CD4-positive, alpha-beta memory T cell (primary cell): ENCODE measurements around the gene SORCS3. TPM values are rescaled to one million over a fixed set of nuclear protein-coding genes. Genes with fewer than 3 reads are reported as not detected.

ENCODE experiments used
- CTCF ChIA-PET: fragments of 350-600 bp; sonication (Branson Sonifier 250); formaldehyde crosslinking; loops from one replicate; lab custom pipeline; 2021; ENCODE audit warnings: inconsistent platforms; ENCODE audit not compliant: partially characterized antibody; lab: Charles Lee
- POLR2A ChIA-PET: fragments of 350-600 bp; sonication (Branson Sonifier 250); formaldehyde crosslinking; loops from one replicate; lab custom pipeline; 2021; ENCODE audit not compliant: partially characterized antibody; lab: Charles Lee
- DNase-seq, 5 donors: peaks; one replicate each; pipeline versions ENCODE4 v3.0.0 to v3.0.0-alpha.2; 2020 to 2022; ENCODE audit warnings: mixed read lengths in 1 of 5
- H3K27ac ChIP-seq: one replicate; pipeline ENCODE4 v1.7.0; 2013; ENCODE audit warnings: low read depth, low read length
- H3K27me3 ChIP-seq: 2 replicates; pipeline ENCODE4 v1.7.0; 2013; ENCODE audit warnings: mild to moderate bottlenecking, low read length, moderate library complexity; ENCODE audit not compliant: insufficient read depth
- H3K36me3 ChIP-seq: 2 replicates; pipeline ENCODE4 v1.7.0; 2013; ENCODE audit warnings: mild to moderate bottlenecking, low read length, moderate library complexity; ENCODE audit not compliant: insufficient read depth
- H3K4me1 ChIP-seq: 2 replicates; pipeline ENCODE4 v1.7.0; 2013; ENCODE audit warnings: mild to moderate bottlenecking, low read length, moderate library complexity; ENCODE audit not compliant: insufficient read depth
- H3K4me3 ChIP-seq, 2 donors: one replicate each; pipeline ENCODE4 v1.7.0; 2013; ENCODE audit warnings: low read length in 2 of 2, mild to moderate bottlenecking in 1 of 2
- H3K9me3 ChIP-seq, 2 donors: one replicate each; pipeline ENCODE4 v1.7.0; 2013; ENCODE audit warnings: low read length in 2 of 2, control low read depth in 1 of 2; ENCODE audit not compliant: control insufficient read depth in 1 of 2
- H3K27ac Mint-ChIP-seq, 7 donors: one replicate each; pipeline ENCODE4 v1.8.0; 2020 to 2021; ENCODE audit warnings: mixed read lengths in 7 of 7, mild to moderate bottlenecking in 6 of 7, inconsistent platforms in 3 of 7, moderate library complexity in 3 of 7
- H3K27me3 Mint-ChIP-seq, 2 donors: one replicate each; pipeline ENCODE4 v1.8.0; 2020 to 2021; ENCODE audit warnings: mixed read lengths in 2 of 2
- H3K36me3 Mint-ChIP-seq, 2 donors: one replicate each; pipeline ENCODE4 v1.8.0; 2020 to 2021; ENCODE audit warnings: mixed read lengths in 2 of 2, inconsistent platforms in 1 of 2, mild to moderate bottlenecking in 1 of 2
- H3K4me1 Mint-ChIP-seq, 4 donors: one replicate each; pipeline ENCODE4 v1.8.0; 2020 to 2021; ENCODE audit warnings: mixed read lengths in 4 of 4, mild to moderate bottlenecking in 1 of 4
- H3K4me3 Mint-ChIP-seq, 8 donors: one replicate each; pipeline ENCODE4 v1.8.0; 2020 to 2021; ENCODE audit warnings: mixed read lengths in 8 of 8, mild to moderate bottlenecking in 7 of 8, moderate library complexity in 6 of 8, inconsistent platforms in 3 of 8
- H3K9me3 Mint-ChIP-seq, 8 donors: one replicate each; pipeline ENCODE4 v1.8.0; 2020 to 2021; ENCODE audit warnings: mixed read lengths in 8 of 8, mild to moderate bottlenecking in 5 of 8, inconsistent platforms in 3 of 8, moderate library complexity in 1 of 8
- intact Hi-C: fragments of 100-400 bp; cut with micrococcal nuclease; formaldehyde crosslinking; loops from one replicate; pipeline ENCODE4 v1.15.1; 2023
- polyA plus RNA-seq, 2 donors: library from polyadenylated mRNA; unstranded; fragments of 300-500 nt; fragmentation: Illumina TruSeq; gene quantifications; one replicate each; pipeline ENCODE4 v1.2.3, GENCODE V29; 2021
- total RNA-seq, 2 experiments: library from RNA; stranded (reverse); gene quantifications; one replicate each; pipeline ENCODE4 v1.2.3, GENCODE V29; 2021

Gene SORCS3
- total and polyA plus RNA-seq, 4 experiments from 2014 or later = 0.06 to 0.21 TPM; not detected in 2

- H3K9me3 Mint-ChIP-seq = peaks cover 0 to 3% (median 0%) of the 10 kb centered on the region in 8 donors
- Histone ChIP-seq H3K4me3 (no peak overlapping the region), H3K27me3 (peaks cover 9% of the 10 kb centered on the region), H3K27ac (no peak overlapping the region), H3K9me3 (no peaks in the 10 kb centered on the region), H3K36me3 (no peaks in the 10 kb centered on the region), H3K4me1 (no peaks in the 10 kb centered on the region)
- intact Hi-C loops = no loop called here
- POLR2A ChIA-PET = no interaction called here
- CTCF ChIA-PET = no interaction called here
- H3K4me1 Mint-ChIP-seq = peaks cover 0 to 10% (median 6%) of the 10 kb centered on the region in 4 donors
- H3K27me3 Mint-ChIP-seq = peaks cover 45 to 58% of the 10 kb centered on the region in 2 donors
- no peak overlapping the region for H3K27ac Mint-ChIP-seq
- H3K4me3 Mint-ChIP-seq = peak overlapping the region in 2 of 8 donors; percentile 17 to 37
- no peak for DNase-seq
- H3K36me3 Mint-ChIP-seq = peaks cover 0 to 4% of the 10 kb centered on the region in 2 donors
Observed at GRCh38 chr10:104638861-104639589, 2.1 kb upstream of the SORCS3 start.

DNA sequence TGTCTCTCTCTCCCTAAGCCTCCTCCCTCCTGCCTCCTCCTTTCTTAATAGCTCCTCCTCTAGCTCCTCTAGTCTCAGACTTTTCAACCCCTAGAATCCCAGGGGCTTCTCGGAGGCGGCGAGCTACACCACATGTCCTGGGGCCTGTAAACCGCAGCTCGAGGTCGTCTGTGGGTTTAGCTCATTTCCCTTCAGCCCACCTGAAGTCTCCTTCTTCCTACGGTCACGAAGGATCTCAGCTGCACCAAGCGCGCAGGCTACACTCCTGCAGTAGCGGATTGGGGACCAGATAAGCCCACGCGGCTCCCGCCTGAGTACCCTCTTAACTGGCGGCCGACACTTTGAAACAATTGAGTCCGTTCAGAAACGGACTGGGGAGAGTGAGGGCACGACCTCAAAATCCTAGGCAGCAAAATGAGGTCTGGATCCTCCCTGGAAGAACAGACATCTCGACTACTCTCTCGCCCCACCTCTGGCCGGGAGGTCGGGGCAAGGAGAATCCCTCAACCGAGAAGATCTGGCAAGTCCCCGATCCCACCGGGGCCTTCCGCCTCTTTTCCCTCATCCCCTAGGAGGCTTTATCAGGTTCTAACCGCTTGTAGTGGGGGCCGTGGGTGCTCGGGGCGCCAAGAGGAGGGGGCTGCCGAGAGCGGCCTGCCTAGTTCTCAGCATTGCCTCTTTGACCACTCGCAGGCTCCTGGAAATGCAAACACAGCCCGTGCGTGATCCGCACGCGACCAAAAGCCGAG, 1.3 kb upstream of the SORCS3 start:
- Histone ChIP-seq H3K9me3 (no peaks in the 10 kb centered on the region), H3K27me3 (peaks cover 9% of the 10 kb centered on the region), H3K4me3 (no peak overlapping the region), H3K27ac (no peak overlapping the region), H3K36me3 (no peaks in the 10 kb centered on the region), H3K4me1 (no peaks in the 10 kb centered on the region)
- Mint-ChIP-seq H3K9me3 (peaks cover 0 to 3% (median 0%) of the 10 kb centered on the region in 8 donors), H3K27ac (no peak overlapping the region), H3K4me3 (peak overlapping the region in 1 of 8 donors; percentile 37), H3K36me3 (peaks cover 0 to 4% of the 10 kb centered on the region in 2 donors), H3K27me3 (peaks cover 45 to 61% of the 10 kb centered on the region in 2 donors), H3K4me1 (peaks cover 0 to 10% (median 6%) of the 10 kb centered on the region in 4 donors)
- CTCF ChIA-PET = no interaction called here
- POLR2A ChIA-PET = no interaction called here
- intact Hi-C loops = no loop called here
- no peak for DNase-seq

DNA sequence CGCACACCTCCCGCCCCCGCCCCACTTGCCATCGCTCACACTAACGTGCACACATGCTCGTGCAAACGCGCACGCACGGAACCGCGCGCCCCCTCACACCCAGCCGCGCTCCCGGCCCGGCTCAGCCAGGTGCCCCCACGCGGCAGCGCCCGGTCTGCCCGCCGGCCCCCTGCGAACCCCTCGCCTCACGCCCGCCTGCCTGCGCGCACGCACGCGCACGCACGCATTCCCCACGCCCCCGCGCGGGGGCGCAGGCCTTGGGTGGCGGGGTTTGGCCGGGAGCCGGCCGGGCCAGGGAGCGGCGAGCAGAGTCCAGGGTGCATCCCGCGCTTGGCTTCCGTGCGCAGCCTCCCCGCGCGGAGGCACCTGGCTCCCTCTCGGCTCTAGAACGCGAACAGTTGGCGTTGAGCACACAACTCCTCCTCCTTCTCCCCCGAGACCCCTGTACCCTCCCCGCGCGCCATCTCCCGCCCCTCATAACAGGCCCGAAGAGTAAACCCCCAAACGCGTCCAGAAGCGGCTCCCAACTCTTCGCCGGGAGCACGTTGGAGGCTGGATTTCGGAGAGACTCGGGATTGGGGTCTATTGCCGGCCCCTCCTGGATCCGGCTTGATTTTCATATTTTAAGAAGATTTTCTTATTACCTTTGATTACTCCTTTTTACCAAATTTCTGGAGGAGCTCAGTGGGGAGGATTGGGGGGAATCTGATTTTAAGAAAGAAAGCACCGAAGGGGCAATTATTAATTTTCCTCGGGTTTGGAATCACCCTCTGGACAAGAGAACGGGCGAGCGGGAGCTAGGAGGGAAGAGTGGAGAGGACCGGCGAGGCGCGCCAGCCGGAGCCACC, 527 bp upstream of the SORCS3 start:
- DNase-seq = no peak
- peaks cover 0 to 3% (median 0%) of the 10 kb centered on the region in 8 donors for H3K9me3 Mint-ChIP-seq
- H3K27me3 Mint-ChIP-seq = peaks cover 43 to 63% of the 10 kb centered on the region in 2 donors
- no peaks in the 10 kb centered on the region for H3K36me3 ChIP-seq
- H3K9me3 ChIP-seq = no peaks in the 10 kb centered on the region
- peaks cover 0 to 4% of the 10 kb centered on the region in 2 donors for H3K36me3 Mint-ChIP-seq
- intact Hi-C loops = no loop called here
- no peak overlapping the region for H3K27ac Mint-ChIP-seq
- no peaks in the 10 kb centered on the region for H3K4me1 ChIP-seq
- no peak overlapping the region for H3K4me3 ChIP-seq
- peaks cover 9% of the 10 kb centered on the region for H3K27me3 ChIP-seq
- ChIA-PET CTCF (no interaction called here), POLR2A (no interaction called here)
- H3K27ac ChIP-seq = no peak overlapping the region
- peak overlapping the region in 2 of 8 donors; percentile 26 to 38 for H3K4me3 Mint-ChIP-seq
- peaks cover 0 to 10% (median 6%) of the 10 kb centered on the region in 4 donors for H3K4me1 Mint-ChIP-seq

- peaks cover 0 to 4% of the 10 kb centered on the region in 2 donors for H3K36me3 Mint-ChIP-seq
- no peaks in the 10 kb centered on the region for H3K4me1 ChIP-seq
- intact Hi-C loops = no loop called here
- H3K4me3 Mint-ChIP-seq = no peak overlapping the region
- H3K27me3 Mint-ChIP-seq = peaks cover 41 to 64% of the 10 kb centered on the region in 2 donors
- H3K36me3 ChIP-seq = no peaks in the 10 kb centered on the region
- POLR2A ChIA-PET = no interaction called here
- H3K9me3 Mint-ChIP-seq = peaks cover 0 to 3% (median 0%) of the 10 kb centered on the region in 8 donors
- H3K4me1 Mint-ChIP-seq = peaks cover 0 to 10% (median 6%) of the 10 kb centered on the region in 4 donors
- DNase-seq = no peak
- no peak overlapping the region for H3K4me3 ChIP-seq
- H3K9me3 ChIP-seq = no peaks in the 10 kb centered on the region
- H3K27ac ChIP-seq = no peak overlapping the region
- peaks cover 9% of the 10 kb centered on the region for H3K27me3 ChIP-seq
- H3K27ac Mint-ChIP-seq = no peak overlapping the region
- CTCF ChIA-PET = no interaction called here
Observed at GRCh38 chr10:104641937-104642657, 1.0 kb downstream of the SORCS3 start.

- H3K27me3 ChIP-seq = peaks cover 9% of the 10 kb centered on the region
- H3K27me3 Mint-ChIP-seq = peaks cover 37 to 60% of the 10 kb centered on the region in 2 donors
- no peak overlapping the region for H3K27ac ChIP-seq
- peak overlapping the region in 2 of 8 donors; percentile 21 to 26 for H3K4me3 Mint-ChIP-seq
- peaks cover 0 to 9% (median 6%) of the 10 kb centered on the region in 4 donors for H3K4me1 Mint-ChIP-seq
- ChIA-PET CTCF (no interaction called here), POLR2A (no interaction called here)
- no peak overlapping the region for H3K4me3 ChIP-seq
- intact Hi-C loops = no loop called here
- H3K36me3 ChIP-seq = no peaks in the 10 kb centered on the region
- peaks cover 0 to 3% (median 0%) of the 10 kb centered on the region in 8 donors for H3K9me3 Mint-ChIP-seq
- no peaks in the 10 kb centered on the region for H3K4me1 ChIP-seq
- peaks cover 0 to 4% of the 10 kb centered on the region in 2 donors for H3K36me3 Mint-ChIP-seq
- H3K9me3 ChIP-seq = no peaks in the 10 kb centered on the region
- DNase-seq = no peak
- no peak overlapping the region for H3K27ac Mint-ChIP-seq
Observed at GRCh38 chr10:104642658-104643302, 1.7 kb downstream of the SORCS3 start.

DNA sequence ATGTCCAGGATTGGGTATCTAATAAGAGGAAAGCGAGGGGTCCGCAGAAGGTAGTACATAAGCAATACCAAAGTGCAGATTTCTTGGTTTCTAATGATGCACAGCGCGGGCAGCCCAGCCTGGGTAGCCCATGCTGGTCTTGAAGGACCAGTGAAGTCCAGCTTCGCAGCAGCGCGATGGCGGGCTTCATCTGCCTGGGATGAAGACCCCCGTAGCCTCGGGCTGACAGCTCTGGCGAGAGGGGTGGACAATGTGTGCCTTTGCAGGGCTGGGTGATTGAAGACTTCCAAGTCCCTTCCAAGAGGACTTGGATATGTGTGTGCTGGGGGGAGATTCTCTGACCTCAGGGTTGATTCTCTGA, 2.2 kb downstream of the SORCS3 start:
- H3K36me3 Mint-ChIP-seq = peaks cover 0 to 4% of the 10 kb centered on the region in 2 donors
- peaks cover 0 to 8% (median 5%) of the 10 kb centered on the region in 4 donors for H3K4me1 Mint-ChIP-seq
- peaks cover 0 to 3% (median 0%) of the 10 kb centered on the region in 8 donors for H3K9me3 Mint-ChIP-seq
- H3K4me3 Mint-ChIP-seq = peak overlapping the region in 1 of 8 donors; percentile 26
- Histone ChIP-seq H3K4me1 (no peaks in the 10 kb centered on the region), H3K4me3 (no peak overlapping the region), H3K36me3 (no peaks in the 10 kb centered on the region), H3K9me3 (no peaks in the 10 kb centered on the region), H3K27me3 (peaks cover 9% of the 10 kb centered on the region), H3K27ac (no peak overlapping the region)
- no peak overlapping the region for H3K27ac Mint-ChIP-seq
- intact Hi-C loops = no loop called here
- no peak for DNase-seq
- peaks cover 35 to 56% of the 10 kb centered on the region in 2 donors for H3K27me3 Mint-ChIP-seq
- ChIA-PET POLR2A (no interaction called here), CTCF (no interaction called here)
